CD8-positive, alpha-beta memory T cell (primary cell): ENCODE results near the gene TATDN2. TPM values are rescaled to one million over a fixed set of nuclear protein-coding genes. Genes with fewer than 3 reads are reported as not detected.
"Not testable (repeated sequence)": the region's sequence is repeated elsewhere in the genome, so short reads cannot be mapped to it uniquely, and the experiment has no call there.

Source experiments
- CTCF ChIA-PET: fragments of 350-600 bp; sonication (Branson Sonifier 250); formaldehyde crosslinking; loops from one replicate; lab custom pipeline; 2021; ENCODE audit warnings: antibody characterized with exemption; lab: Charles Lee
- POLR2A ChIA-PET: fragments of 350-600 bp; sonication (Branson Sonifier 250); formaldehyde crosslinking; loops from one replicate; lab custom pipeline; 2021; ENCODE audit warnings: antibody characterized with exemption; lab: Charles Lee
- DNase-seq, 5 donors: peaks; one replicate each; pipeline versions ENCODE4 v3.0.0 to v3.0.0-alpha.2; 2020 to 2022; ENCODE audit warnings: mixed read lengths in 1 of 5
- H3K27ac ChIP-seq: one replicate; pipeline ENCODE4 v1.7.0; 2013; ENCODE audit warnings: low read depth, mild to moderate bottlenecking, low read length, moderate library complexity
- H3K27me3 ChIP-seq: 2 replicates; pipeline ENCODE4 v1.7.0; 2013; ENCODE audit warnings: low read length, mild to moderate bottlenecking; ENCODE audit not compliant: insufficient read depth, poor library complexity, severe bottlenecking
- H3K36me3 ChIP-seq: 2 replicates; pipeline ENCODE4 v1.7.0; 2013; ENCODE audit warnings: mild to moderate bottlenecking, low read length, moderate library complexity; ENCODE audit not compliant: insufficient read depth
- H3K4me1 ChIP-seq: 2 replicates; pipeline ENCODE4 v1.7.0; 2013; ENCODE audit warnings: mild to moderate bottlenecking, low read length, moderate library complexity; ENCODE audit not compliant: insufficient read depth
- H3K4me3 ChIP-seq: 2 replicates; pipeline ENCODE4 v1.7.0; 2013; ENCODE audit warnings: mild to moderate bottlenecking, low read length
- H3K9me3 ChIP-seq: 2 replicates; pipeline ENCODE4 v1.7.0; 2013; ENCODE audit warnings: mild to moderate bottlenecking, low read length
- H3K27ac Mint-ChIP-seq, 8 donors: one replicate each; pipeline ENCODE4 v1.8.0; 2020 to 2021; ENCODE audit warnings: mixed read lengths in 8 of 8, mild to moderate bottlenecking in 6 of 8, inconsistent platforms in 3 of 8, moderate library complexity in 3 of 8
- H3K27me3 Mint-ChIP-seq, 2 donors: one replicate each; pipeline ENCODE4 v1.8.0; 2020 to 2021; ENCODE audit warnings: mixed read lengths in 2 of 2, mild to moderate bottlenecking in 1 of 2, moderate library complexity in 1 of 2
- H3K36me3 Mint-ChIP-seq, 3 donors: one replicate each; pipeline ENCODE4 v1.8.0; 2020 to 2021; ENCODE audit warnings: mixed read lengths in 3 of 3, inconsistent platforms in 1 of 3, mild to moderate bottlenecking in 1 of 3
- H3K4me1 Mint-ChIP-seq, 3 donors: one replicate each; pipeline ENCODE4 v1.8.0; 2020 to 2021; ENCODE audit warnings: mixed read lengths in 3 of 3, inconsistent platforms in 1 of 3, mild to moderate bottlenecking in 1 of 3
- H3K4me3 Mint-ChIP-seq, 7 donors: one replicate each; pipeline ENCODE4 v1.8.0; 2020 to 2021; ENCODE audit warnings: mixed read lengths in 7 of 7, mild to moderate bottlenecking in 6 of 7, moderate library complexity in 4 of 7, inconsistent platforms in 2 of 7
- H3K9me3 Mint-ChIP-seq, 5 donors: one replicate each; pipeline ENCODE4 v1.8.0; 2020 to 2022; ENCODE audit warnings: mixed read lengths in 5 of 5, mild to moderate bottlenecking in 3 of 5, moderate library complexity in 2 of 5, inconsistent platforms in 1 of 5
- polyA plus RNA-seq: library from polyadenylated mRNA; unstranded; fragments of 300-500 nt; fragmentation: Illumina TruSeq; gene quantifications from one replicate; pipeline ENCODE4 v1.2.3, GENCODE V29; 2021
- total RNA-seq, 2 experiments: library from RNA; stranded (reverse); gene quantifications; one replicate each; pipeline ENCODE4 v1.2.3, GENCODE V29; 2021

Gene TATDN2
- total and polyA plus RNA-seq, 3 experiments from 2014 or later = 23.3 to 60.0 (median 57.6) TPM

DNA sequence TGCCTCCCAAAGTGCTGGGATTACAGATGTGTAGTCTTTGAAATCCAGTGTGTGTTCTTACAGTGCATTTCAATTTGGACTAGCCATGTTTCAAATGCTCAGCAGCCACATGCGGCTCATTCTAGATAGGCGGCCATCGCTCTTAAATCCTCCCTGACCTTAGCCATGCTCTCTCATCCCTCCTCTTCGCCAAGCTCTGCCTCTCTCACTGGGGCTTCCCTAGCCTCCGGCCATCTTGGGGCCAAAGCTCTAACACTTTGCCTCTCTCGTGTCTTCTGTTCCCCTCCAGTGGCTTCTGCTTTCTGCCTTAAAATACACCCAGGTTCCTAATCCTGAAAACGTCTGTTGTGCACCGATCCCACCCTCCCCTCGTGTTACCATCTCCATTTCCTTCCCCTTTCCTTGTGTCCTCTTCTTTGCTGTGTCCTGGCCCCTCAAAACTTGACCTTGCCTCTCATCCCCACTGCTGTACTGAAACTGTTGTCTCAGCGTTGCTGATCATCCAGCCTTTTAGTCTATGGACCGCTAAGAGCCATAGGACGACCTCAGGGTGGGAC, 45.8 kb downstream of the TATDN2 start:
- Mint-ChIP-seq H3K9me3 (no peaks in the 10 kb centered on the region), H3K4me3 (peak overlapping the region in 1 of 7 donors; percentile 43), H3K4me1 (peaks cover 2 to 7% (median 6%) of the 10 kb centered on the region in 3 donors), H3K27ac (peak overlapping the region in 5 of 8 donors; percentile 31 to 76 (median 34)), H3K36me3 (peaks cover 0 to 59% (median 5%) of the 10 kb centered on the region in 3 donors), H3K27me3 (no peaks in the 10 kb centered on the region)
- H3K9me3 ChIP-seq = no peaks in the 10 kb centered on the region
- no peaks in the 10 kb centered on the region for H3K36me3 ChIP-seq
- ChIA-PET POLR2A (no interaction called here), CTCF (no interaction called here)
- H3K4me1 ChIP-seq = no peaks in the 10 kb centered on the region
- no peak overlapping the region for H3K27ac ChIP-seq
- no peak for DNase-seq
- no peak overlapping the region for H3K4me3 ChIP-seq
- no peaks in the 10 kb centered on the region for H3K27me3 ChIP-seq

- H3K9me3 ChIP-seq, DNase-seq, POLR2A ChIA-PET, H3K27ac ChIP-seq, H3K9me3 Mint-ChIP-seq, H3K27ac Mint-ChIP-seq, H3K27me3 ChIP-seq, H3K4me1 ChIP-seq, H3K4me3 ChIP-seq, CTCF ChIA-PET, H3K27me3 Mint-ChIP-seq, H3K4me3 Mint-ChIP-seq: not testable (repeated sequence)
- Mint-ChIP-seq H3K4me1 (peaks cover 6 to 14% (median 11%) of the 10 kb centered on the region in 3 donors), H3K36me3 (peaks cover 0 to 70% (median 13%) of the 10 kb centered on the region in 3 donors)
- H3K36me3 ChIP-seq = peaks cover 21% of the 10 kb centered on the region
These were observed 49.8 kb downstream of the TATDN2 start for GRCh38 chr3:10298064-10298463.

DNA sequence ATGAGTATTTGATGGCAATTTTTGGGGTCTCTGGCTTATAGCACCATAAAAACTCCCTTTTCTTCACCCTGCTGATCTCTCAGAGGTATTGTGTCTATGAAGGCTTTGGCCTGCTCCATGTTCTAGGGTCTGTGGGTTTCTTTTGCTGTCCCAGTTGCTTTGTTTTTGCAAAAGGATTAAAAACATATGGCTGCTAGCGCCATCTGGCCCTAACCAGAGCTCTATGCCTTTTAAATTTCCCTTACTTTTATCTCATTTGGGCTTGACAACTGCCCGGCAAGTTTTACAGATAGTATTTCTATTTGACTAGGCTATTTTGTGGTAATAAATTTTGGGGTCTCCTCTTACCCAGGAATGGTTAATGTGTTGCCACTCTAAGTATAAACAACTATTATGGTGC, 50.9 kb downstream of the TATDN2 start:
- peaks cover 0 to 75% (median 13%) of the 10 kb centered on the region in 3 donors for H3K36me3 Mint-ChIP-seq
- Histone ChIP-seq H3K4me1 (no peaks in the 10 kb centered on the region), H3K4me3 (no peak overlapping the region), H3K27ac (no peak overlapping the region), H3K9me3 (no peaks in the 10 kb centered on the region), H3K36me3 (peaks cover 33% of the 10 kb centered on the region), H3K27me3 (no peaks in the 10 kb centered on the region)
- no peaks in the 10 kb centered on the region for H3K27me3 Mint-ChIP-seq
- CTCF ChIA-PET = no interaction called here
- DNase-seq = no peak
- H3K4me1 Mint-ChIP-seq = peaks cover 6 to 11% (median 10%) of the 10 kb centered on the region in 3 donors
- POLR2A ChIA-PET = no interaction called here
- no peak overlapping the region for H3K4me3 Mint-ChIP-seq
- H3K27ac Mint-ChIP-seq = peak overlapping the region in 6 of 8 donors; percentile 26 to 80 (median 72)
- H3K9me3 Mint-ChIP-seq = no peaks in the 10 kb centered on the region

DNA sequence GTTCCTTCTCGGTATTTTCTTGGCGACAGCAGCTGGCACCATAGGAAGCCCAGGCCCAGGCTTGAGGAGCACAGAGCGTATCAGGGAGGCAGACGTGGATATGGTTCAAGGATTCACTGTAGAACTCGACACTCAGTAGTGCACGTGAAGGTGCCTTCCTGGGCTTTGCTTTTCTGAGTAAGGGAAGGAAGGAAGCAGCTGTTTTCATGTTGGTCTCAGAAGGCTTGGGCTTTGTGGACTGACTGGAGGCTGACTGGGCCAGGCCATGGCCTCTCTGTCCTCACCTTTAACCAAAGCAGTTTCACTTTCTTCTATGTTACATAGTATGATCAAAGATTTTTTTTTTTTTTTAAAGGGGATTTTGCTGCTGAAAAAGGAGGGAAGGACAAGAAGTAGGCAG, 51.4 kb downstream of the TATDN2 start:
- Mint-ChIP-seq H3K27me3 (no peaks in the 10 kb centered on the region), H3K36me3 (peaks cover 0 to 77% (median 13%) of the 10 kb centered on the region in 3 donors), H3K4me3 (no peak overlapping the region), H3K4me1 (peaks cover 6 to 11% (median 7%) of the 10 kb centered on the region in 3 donors), H3K27ac (peak overlapping the region in 6 of 8 donors; percentile 26 to 80 (median 72)), H3K9me3 (no peaks in the 10 kb centered on the region)
- Histone ChIP-seq H3K27ac (no peak overlapping the region), H3K4me1 (no peaks in the 10 kb centered on the region), H3K27me3 (no peaks in the 10 kb centered on the region), H3K36me3 (peaks cover 36% of the 10 kb centered on the region), H3K4me3 (no peak overlapping the region), H3K9me3 (no peaks in the 10 kb centered on the region)
- DNase-seq = no peak
- POLR2A ChIA-PET = no interaction called here
- CTCF ChIA-PET = no interaction called here

DNA sequence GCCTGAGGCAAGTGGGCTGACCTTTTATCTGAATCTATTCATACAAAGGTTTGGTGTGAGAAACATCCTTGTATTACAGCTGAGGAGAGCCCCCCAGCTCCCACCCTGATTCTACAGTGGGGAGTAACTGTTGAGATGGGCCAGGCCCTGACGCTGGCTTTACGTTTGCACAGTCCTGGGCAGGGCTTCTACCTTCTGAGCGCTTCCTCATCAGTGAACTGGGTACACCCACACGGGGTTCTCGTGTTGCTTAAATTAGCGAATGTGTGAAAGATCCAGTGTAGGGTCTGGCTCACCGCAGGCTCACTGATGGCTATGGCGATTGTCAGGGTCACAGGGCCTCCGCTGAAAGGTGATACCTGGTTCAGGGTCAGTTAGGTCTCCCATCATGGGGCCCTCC, 51.8 kb downstream of the TATDN2 start:
- H3K27me3 ChIP-seq = no peaks in the 10 kb centered on the region
- H3K4me3 ChIP-seq = no peak overlapping the region
- Mint-ChIP-seq H3K36me3 (peaks cover 0 to 77% (median 13%) of the 10 kb centered on the region in 3 donors), H3K27me3 (no peaks in the 10 kb centered on the region), H3K9me3 (no peaks in the 10 kb centered on the region), H3K4me3 (no peak overlapping the region), H3K4me1 (peaks cover 6 to 11% (median 7%) of the 10 kb centered on the region in 3 donors), H3K27ac (peak overlapping the region in 3 of 8 donors; percentile 26 to 80 (median 74))
- DNase-seq = no peak
- peaks cover 39% of the 10 kb centered on the region for H3K36me3 ChIP-seq
- ChIA-PET POLR2A (no interaction called here), CTCF (no interaction called here)
- no peaks in the 10 kb centered on the region for H3K4me1 ChIP-seq
- no peaks in the 10 kb centered on the region for H3K9me3 ChIP-seq
- H3K27ac ChIP-seq = no peak overlapping the region

- Histone ChIP-seq H3K4me3 (no peak overlapping the region), H3K36me3 (peaks cover 53% of the 10 kb centered on the region), H3K4me1 (no peaks in the 10 kb centered on the region), H3K27ac (no peak overlapping the region), H3K9me3 (no peaks in the 10 kb centered on the region), H3K27me3 (no peaks in the 10 kb centered on the region)
- ChIA-PET POLR2A (no interaction called here), CTCF (interaction anchor here (1.1 kb wide), 1 partner anchor 13 kb away, joined by 3 read pairs; no protein-coding TSS in a partner anchor)
- DNase-seq = no peak
- Mint-ChIP-seq H3K27me3 (no peaks in the 10 kb centered on the region), H3K27ac (peak overlapping the region in 1 of 8 donors; percentile 60), H3K36me3 (peaks cover 0 to 90% (median 10%) of the 10 kb centered on the region in 3 donors), H3K4me3 (no peak overlapping the region), H3K9me3 (no peaks in the 10 kb centered on the region), H3K4me1 (peaks cover 6 to 11% (median 7%) of the 10 kb centered on the region in 3 donors)
These were observed 54.8 kb downstream of the TATDN2 start for GRCh38 chr3:10303105-10303504.

GRCh38 chr3:10303785-10304184, 55.5 kb downstream of the TATDN2 start:
- H3K36me3 ChIP-seq = peaks cover 55% of the 10 kb centered on the region
- POLR2A ChIA-PET = no interaction called here
- CTCF ChIA-PET = interaction anchor here (1.1 kb wide), 1 partner anchor 14 kb away, joined by 3 read pairs; no protein-coding TSS in a partner anchor
- H3K4me3 ChIP-seq = no peak overlapping the region
- H3K27ac ChIP-seq = no peak overlapping the region
- Mint-ChIP-seq H3K27ac (peak overlapping the region in 4 of 8 donors; percentile 21 to 47 (median 38)), H3K36me3 (peaks cover 0 to 94% (median 10%) of the 10 kb centered on the region in 3 donors), H3K4me3 (no peak overlapping the region), H3K9me3 (no peaks in the 10 kb centered on the region), H3K27me3 (no peaks in the 10 kb centered on the region), H3K4me1 (peaks cover 6 to 11% (median 7%) of the 10 kb centered on the region in 3 donors)
- H3K4me1 ChIP-seq = no peaks in the 10 kb centered on the region
- H3K27me3 ChIP-seq = no peaks in the 10 kb centered on the region
- DNase-seq = no peak
- H3K9me3 ChIP-seq = no peaks in the 10 kb centered on the region

DNA sequence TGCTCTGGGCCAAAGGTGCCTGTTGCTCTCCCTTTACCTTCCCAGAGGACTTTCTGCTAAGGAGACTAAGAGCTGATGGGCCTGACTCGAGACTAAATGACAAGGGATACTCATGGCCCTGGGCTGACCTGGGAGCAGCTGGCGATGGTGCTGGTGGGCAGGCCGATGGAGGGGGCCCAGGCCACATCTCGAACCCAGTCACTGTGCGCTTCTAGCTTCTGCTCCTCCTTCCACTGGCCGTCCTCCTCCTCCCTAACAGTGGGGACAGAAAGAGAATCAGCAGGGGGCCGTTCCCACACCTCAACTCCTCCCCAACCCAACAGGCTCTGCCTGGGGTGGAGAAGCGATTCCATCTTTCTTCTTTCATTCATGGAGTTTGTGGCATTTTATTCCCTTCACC, 56.6 kb downstream of the TATDN2 start:
- H3K36me3 ChIP-seq = peaks cover 55% of the 10 kb centered on the region
- Mint-ChIP-seq H3K27ac (no peak overlapping the region), H3K36me3 (peaks cover 0 to 92% (median 13%) of the 10 kb centered on the region in 3 donors), H3K4me3 (no peak overlapping the region), H3K4me1 (peaks cover under 1% of the 10 kb centered on the region in 3 donors), H3K9me3 (no peaks in the 10 kb centered on the region), H3K27me3 (no peaks in the 10 kb centered on the region)
- H3K27ac ChIP-seq = no peak overlapping the region
- no peaks in the 10 kb centered on the region for H3K27me3 ChIP-seq
- ChIA-PET POLR2A (no interaction called here), CTCF (interaction anchor here (1.1 kb wide), 1 partner anchor 15 kb away, joined by 3 read pairs; no protein-coding TSS in a partner anchor)
- H3K9me3 ChIP-seq = no peaks in the 10 kb centered on the region
- H3K4me1 ChIP-seq = no peaks in the 10 kb centered on the region
- no peak overlapping the region for H3K4me3 ChIP-seq
- no peak for DNase-seq
